Measurements from ENCODE around the gene FHAD1. TPM values are rescaled to one million over a fixed set of nuclear protein-coding genes. Genes with fewer than 3 reads are reported as not detected.

Gene FHAD1
- total and polyA plus RNA-seq, 2 donors (not counting 3 experiments of a cell fraction or from before 2014, with no cell fraction given) = 0.04 to 0.69 TPM

DNA sequence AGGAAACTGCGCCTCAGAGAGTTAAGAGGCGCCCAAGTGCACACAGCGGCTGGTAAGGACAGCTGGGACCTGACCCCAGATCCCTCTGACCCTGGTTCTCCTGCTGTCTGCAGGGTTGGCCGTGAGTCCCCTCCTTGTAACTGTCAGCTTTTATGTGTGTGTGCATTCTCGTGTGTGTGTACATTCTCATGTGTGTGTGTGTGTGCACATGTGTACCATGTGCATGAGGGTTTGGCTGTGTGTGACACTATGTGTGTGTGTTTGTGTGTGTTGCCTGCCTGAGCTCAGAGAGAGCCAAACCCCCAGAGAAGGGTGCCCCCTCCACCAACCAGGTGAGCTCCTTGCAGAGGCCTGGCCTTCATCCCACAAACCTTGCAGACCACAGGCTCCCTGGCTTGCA lies 136.8 kb downstream of the FHAD1 start:
- Histone ChIP-seq H3K27me3 (ENCODE audit: control insufficient read depth in 2 of 2, insufficient read depth in 2 of 2, low read length in 2 of 2) (peaks cover 0 to 3% of the 10 kb centered on the region in 2 experiments), H4K20me1 (replicated peaks; ENCODE audit: control insufficient read depth, extremely low read depth, insufficient read depth, low read length) (no peaks in the 10 kb centered on the region), H3K79me2 (ENCODE audit: control insufficient read depth, insufficient read depth, low read length) (no peaks in the 10 kb centered on the region), H3K9me3 (replicated peaks; ENCODE audit: control insufficient read depth, insufficient read depth, low read length) (no peaks in the 10 kb centered on the region), H3K9ac (replicated peaks; ENCODE audit: extremely low read depth, insufficient read depth, low read length) (no peak overlapping the region), H3K4me2 (ENCODE audit: insufficient read depth, low read length) (no peak overlapping the region), H3K36me3 (ENCODE audit: control insufficient read depth in 2 of 2, extremely low read depth in 1 of 2, insufficient read depth in 2 of 2, low read length in 2 of 2) (no peaks in the 10 kb centered on the region), H3K4me3 (replicated peaks in 1 of 3; ENCODE audit: insufficient read depth in 1 of 3, low read depth in 1 of 3, low read length in 3 of 3) (no peak overlapping the region), H2AFZ (ENCODE audit: low read depth, low read length) (no peak overlapping the region), H3K4me1 (ENCODE audit: control insufficient read depth, extremely low read depth, insufficient read depth, low read length) (no peaks in the 10 kb centered on the region), H3K9me1 (replicated peaks; ENCODE audit: control insufficient read depth, extremely low read depth, insufficient read depth, low read length) (no peaks in the 10 kb centered on the region), H3K27ac (ENCODE audit: insufficient read depth, low read depth, low read length) (no peak overlapping the region)
- POLR2A ChIA-PET = no interaction called here
- intact Hi-C loops (cut with micrococcal nuclease) = no loop called here
- no TSS peak for BruUV-seq (replicated peaks)
- dilution Hi-C loops (cut with MboI; ENCODE audit: extremely low pct_ligation_motif_present, low sequenced_read_pairs) = no loop called here
- TF ChIP-seq MYC (IDR thresholded peaks at IDR 0.05; ENCODE audit: low read depth, low read length) (no peak), POLR2A (IDR thresholded peaks at IDR 0.05; ENCODE audit: low read depth, low read length) (no peak), GATA2 (IDR thresholded peaks at IDR 0.05; ENCODE audit: insufficient read depth, insufficient read length, low read depth, low read length) (no peak), JUN (IDR thresholded peaks at IDR 0.05; ENCODE audit: borderline replicate concordance, insufficient read depth, insufficient read length, low read depth) (no peak), EZH2 (IDR thresholded peaks at IDR 0.05; ENCODE audit: borderline replicate concordance, low read depth, low read length, severe bottlenecking) (no peak), FOS (IDR thresholded peaks at IDR 0.05; ENCODE audit: borderline replicate concordance, insufficient read depth, low read length) (no peak), POLR2AphosphoS5 (IDR thresholded peaks at IDR 0.05; ENCODE audit: insufficient read depth, low read depth, low read length) (no peak)
- TF ChIP-seq, protein P1, sequence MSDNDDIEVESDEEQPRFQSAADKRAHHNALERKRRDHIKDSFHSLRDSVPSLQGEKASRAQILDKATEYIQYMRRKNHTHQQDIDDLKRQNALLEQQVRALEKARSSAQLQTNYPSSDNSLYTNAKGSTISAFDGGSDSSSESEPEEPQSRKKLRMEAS (IDR thresholded peaks at IDR 0.05; ENCODE audit: insufficient read depth, insufficient read length) = no peak
- TF ChIP-seq, protein P2, sequence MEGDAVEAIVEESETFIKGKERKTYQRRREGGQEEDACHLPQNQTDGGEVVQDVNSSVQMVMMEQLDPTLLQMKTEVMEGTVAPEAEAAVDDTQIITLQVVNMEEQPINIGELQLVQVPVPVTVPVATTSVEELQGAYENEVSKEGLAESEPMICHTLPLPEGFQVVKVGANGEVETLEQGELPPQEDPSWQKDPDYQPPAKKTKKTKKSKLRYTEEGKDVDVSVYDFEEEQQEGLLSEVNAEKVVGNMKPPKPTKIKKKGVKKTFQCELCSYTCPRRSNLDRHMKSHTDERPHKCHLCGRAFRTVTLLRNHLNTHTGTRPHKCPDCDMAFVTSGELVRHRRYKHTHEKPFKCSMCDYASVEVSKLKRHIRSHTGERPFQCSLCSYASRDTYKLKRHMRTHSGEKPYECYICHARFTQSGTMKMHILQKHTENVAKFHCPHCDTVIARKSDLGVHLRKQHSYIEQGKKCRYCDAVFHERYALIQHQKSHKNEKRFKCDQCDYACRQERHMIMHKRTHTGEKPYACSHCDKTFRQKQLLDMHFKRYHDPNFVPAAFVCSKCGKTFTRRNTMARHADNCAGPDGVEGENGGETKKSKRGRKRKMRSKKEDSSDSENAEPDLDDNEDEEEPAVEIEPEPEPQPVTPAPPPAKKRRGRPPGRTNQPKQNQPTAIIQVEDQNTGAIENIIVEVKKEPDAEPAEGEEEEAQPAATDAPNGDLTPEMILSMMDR (IDR thresholded peaks at IDR 0.05; ENCODE audit: extremely low read depth in 1 of 2, insufficient read depth in 1 of 2, low read depth in 1 of 2, low read length in 2 of 2) = no peak
- CTCF ChIA-PET = interaction anchor here (0.6 to 1.3 kb wide), 3 partner anchors 10 to 60 kb away, joined by 3 read pairs; no protein-coding TSS in a partner anchor
- no peak for FAIRE-seq
- no peak for DNase-seq (ENCODE audit: low read depth, low spot score)

All from endothelial cell of umbilical vein (primary cell).